H1 (cell line): ENCODE measurements around the gene STOML1.

Source experiments
- CHD1 ChIP-seq: IDR thresholded peaks from 2 replicates; pipeline ENCODE4 v1.6.1; 2012; ENCODE audit warnings: low read depth, low read length, improper control_type of control experiment
- CHD2 ChIP-seq: IDR thresholded peaks from 2 replicates; pipeline ENCODE4 v1.6.1; 2012; ENCODE audit warnings: low read length, improper control_type of control experiment
- CREB1 ChIP-seq: IDR thresholded peaks from 2 replicates; pipeline ENCODE4 v1.6.1; 2012; ENCODE audit warnings: inconsistent platforms
- EP300 ChIP-seq, 2 experiments: IDR thresholded peaks; 1 replicate in 1 of 2; 2 replicates in 1 of 2; pipeline ENCODE4 v1.6.1; 2011 to 2012; ENCODE audit warnings: low read depth in 2 of 2, low read length in 2 of 2, mild to moderate bottlenecking in 2 of 2, borderline replicate concordance in 1 of 2, inconsistent platforms in 1 of 2, moderate library complexity in 1 of 2
- POLR2A ChIP-seq, 2 experiments: IDR thresholded peaks; 1 replicate in 1 of 2; 2 replicates in 1 of 2; pipeline ENCODE4 v1.6.1; 2011; ENCODE audit warnings: low read depth in 2 of 2, low read length in 2 of 2, mild to moderate bottlenecking in 2 of 2; ENCODE audit errors: control extremely low read depth in 1 of 2
- RBBP5 ChIP-seq: IDR thresholded peaks from 2 replicates; pipeline ENCODE4 v1.7.1; 2012; ENCODE audit warnings: low read depth, mild to moderate bottlenecking, inconsistent platforms, low read length, moderate library complexity, borderline replicate concordance
- RNF2 ChIP-seq: fragments of 200-900, 300-1000 bp; sonication (generic); IDR thresholded peaks from 2 replicates; pipeline ENCODE4 v1.7.1; 2016; ENCODE audit warnings: borderline replicate concordance, low read depth, mild to moderate bottlenecking, antibody characterized with exemption, low read length; ENCODE audit not compliant: poor library complexity, severe bottlenecking; ENCODE audit errors: missing control alignments
- SP2 ChIP-seq: IDR thresholded peaks from 2 replicates; pipeline ENCODE4 v1.6.1; 2012; ENCODE audit warnings: mild to moderate bottlenecking, low read length, inconsistent platforms
- SRF ChIP-seq: IDR thresholded peaks from 2 replicates; pipeline ENCODE4 v1.6.1; 2011; ENCODE audit warnings: mild to moderate bottlenecking, low read depth, low read length, moderate library complexity
- TAF7 ChIP-seq: optimal IDR thresholded peaks from 2 replicates; pipeline ENCODE3; 2011; ENCODE audit warnings: low read depth, mild to moderate bottlenecking, inconsistent platforms, low read length, moderate library complexity, borderline replicate concordance
- TF ChIP-seq, protein P1 (sequence below), 3 experiments: IDR thresholded peaks; 1 replicate in 2 of 3; 2 replicates in 1 of 3; pipeline versions ENCODE4 v1.5.1 to v1.6.1; 2011; ENCODE audit warnings: low read length in 3 of 3, mild to moderate bottlenecking in 3 of 3, inconsistent platforms in 2 of 3, low read depth in 1 of 3, moderate library complexity in 1 of 3; ENCODE audit not compliant: insufficient read depth in 1 of 3; ENCODE audit errors: control extremely low read depth in 1 of 3
- TF ChIP-seq, protein P2 (sequence below): IDR thresholded peaks from 2 replicates; pipeline ENCODE4 v1.6.1; 2012; ENCODE audit warnings: inconsistent platforms
- TF ChIP-seq, protein P3 (sequence below): IDR thresholded peaks from 2 replicates; pipeline ENCODE4 v1.6.1; 2011; ENCODE audit warnings: low read depth, mild to moderate bottlenecking, low read length; ENCODE audit not compliant: insufficient read depth

DNA sequence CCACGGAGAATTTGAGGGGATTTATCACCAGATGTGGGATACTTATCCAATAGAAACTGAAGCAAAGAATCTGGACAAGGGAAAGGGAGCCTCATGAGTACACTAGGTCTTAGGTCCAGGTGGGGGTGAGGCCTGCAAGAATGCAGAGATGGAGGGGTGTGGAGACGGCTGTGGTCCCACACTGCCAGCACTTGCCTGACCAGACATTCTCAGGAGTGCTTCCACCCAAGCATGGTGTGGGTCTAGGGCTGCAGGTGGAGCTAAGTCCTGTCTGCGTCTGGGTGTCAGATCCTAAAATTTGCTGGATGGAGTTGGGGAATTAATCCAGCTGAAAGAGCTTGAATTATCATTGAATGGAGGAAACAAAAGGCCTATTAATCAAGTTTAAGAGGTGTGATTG is 16.8 kb upstream of the STOML1 start:
- TF ChIP-seq RNF2 (no peak), CREB1 (no peak), EP300 (IDR thresholded peaks at IDR 0.05; ENCODE audit: borderline replicate concordance in 1 of 2, low read depth in 2 of 2, low read length in 2 of 2) (no peak), SP2 (no peak), POLR2A (IDR thresholded peaks at IDR 0.05; ENCODE audit: control extremely low read depth in 1 of 2, low read depth in 2 of 2, low read length in 2 of 2) (no peak), TAF7 (no peak), SRF (no peak), CHD2 (no peak), CHD1 (no peak), RBBP5 (no peak)
- TF ChIP-seq, protein P1, sequence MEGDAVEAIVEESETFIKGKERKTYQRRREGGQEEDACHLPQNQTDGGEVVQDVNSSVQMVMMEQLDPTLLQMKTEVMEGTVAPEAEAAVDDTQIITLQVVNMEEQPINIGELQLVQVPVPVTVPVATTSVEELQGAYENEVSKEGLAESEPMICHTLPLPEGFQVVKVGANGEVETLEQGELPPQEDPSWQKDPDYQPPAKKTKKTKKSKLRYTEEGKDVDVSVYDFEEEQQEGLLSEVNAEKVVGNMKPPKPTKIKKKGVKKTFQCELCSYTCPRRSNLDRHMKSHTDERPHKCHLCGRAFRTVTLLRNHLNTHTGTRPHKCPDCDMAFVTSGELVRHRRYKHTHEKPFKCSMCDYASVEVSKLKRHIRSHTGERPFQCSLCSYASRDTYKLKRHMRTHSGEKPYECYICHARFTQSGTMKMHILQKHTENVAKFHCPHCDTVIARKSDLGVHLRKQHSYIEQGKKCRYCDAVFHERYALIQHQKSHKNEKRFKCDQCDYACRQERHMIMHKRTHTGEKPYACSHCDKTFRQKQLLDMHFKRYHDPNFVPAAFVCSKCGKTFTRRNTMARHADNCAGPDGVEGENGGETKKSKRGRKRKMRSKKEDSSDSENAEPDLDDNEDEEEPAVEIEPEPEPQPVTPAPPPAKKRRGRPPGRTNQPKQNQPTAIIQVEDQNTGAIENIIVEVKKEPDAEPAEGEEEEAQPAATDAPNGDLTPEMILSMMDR (IDR thresholded peaks at IDR 0.05; ENCODE audit: control extremely low read depth in 1 of 3, insufficient read depth in 1 of 3, low read depth in 1 of 3, low read length in 3 of 3), result no peak
- TF ChIP-seq, protein P2, sequence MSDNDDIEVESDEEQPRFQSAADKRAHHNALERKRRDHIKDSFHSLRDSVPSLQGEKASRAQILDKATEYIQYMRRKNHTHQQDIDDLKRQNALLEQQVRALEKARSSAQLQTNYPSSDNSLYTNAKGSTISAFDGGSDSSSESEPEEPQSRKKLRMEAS, result no peak
- TF ChIP-seq, protein P3, sequence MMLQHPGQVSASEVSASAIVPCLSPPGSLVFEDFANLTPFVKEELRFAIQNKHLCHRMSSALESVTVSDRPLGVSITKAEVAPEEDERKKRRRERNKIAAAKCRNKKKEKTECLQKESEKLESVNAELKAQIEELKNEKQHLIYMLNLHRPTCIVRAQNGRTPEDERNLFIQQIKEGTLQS, result no peak
